Ishikawa (cell line): ENCODE measurements around the gene MYRIP.

Experiments used
- CEBPB ChIP-seq: IDR thresholded peaks from 2 replicates; pipeline ENCODE4 v1.6.1; 2012
- CREB1 ChIP-seq: IDR thresholded peaks from 2 replicates; pipeline ENCODE4 v1.6.1; 2012; ENCODE audit warnings: low read depth
- EGR1 ChIP-seq: IDR thresholded peaks from 2 replicates; pipeline ENCODE4 v1.6.1; 2012
- EP300 ChIP-seq: IDR thresholded peaks from 2 replicates; pipeline ENCODE4 v1.6.1; 2012; ENCODE audit warnings: borderline replicate concordance
- FOXM1 ChIP-seq: IDR thresholded peaks from 2 replicates; pipeline ENCODE4 v1.6.1; 2012; ENCODE audit warnings: low read depth, borderline replicate concordance
- MAX ChIP-seq: IDR thresholded peaks from 2 replicates; pipeline ENCODE4 v1.6.1; 2012
- NFIC ChIP-seq: IDR thresholded peaks from 2 replicates; pipeline ENCODE4 v1.6.1; 2012
- RAD21 ChIP-seq: IDR thresholded peaks from 2 replicates; pipeline ENCODE4 v1.6.1; 2012; ENCODE audit warnings: low read depth
- REST ChIP-seq: IDR thresholded peaks from 2 replicates; pipeline ENCODE4 v1.6.1; 2012; ENCODE audit warnings: low read depth, mild to moderate bottlenecking
- TAF1 ChIP-seq: IDR thresholded peaks from 2 replicates; pipeline ENCODE4 v1.6.1; 2012; ENCODE audit warnings: low read depth, mild to moderate bottlenecking
- TCF12 ChIP-seq: IDR thresholded peaks from 2 replicates; pipeline ENCODE4 v1.6.1; 2012; ENCODE audit warnings: low read depth
- TEAD4 ChIP-seq: IDR thresholded peaks from 2 replicates; pipeline ENCODE4 v1.6.1; 2012
- USF1 ChIP-seq: IDR thresholded peaks from 2 replicates; pipeline ENCODE4 v1.6.1; 2012
- YY1 ChIP-seq: IDR thresholded peaks from 2 replicates; pipeline ENCODE4 v1.6.1; 2012; ENCODE audit warnings: low read depth
- ZBTB7A ChIP-seq: IDR thresholded peaks from 2 replicates; pipeline ENCODE4 v1.6.1; 2012; ENCODE audit warnings: low read depth

The MYRIP gene

GRCh38 chr3:40152482-40153133 is 343.2 kb downstream of the MYRIP start:
- no peak for TF ChIP-seq YY1
- no peak for TF ChIP-seq REST
- TF ChIP-seq ZBTB7A, result no peak
- TF ChIP-seq USF1, result no peak
- no peak for TF ChIP-seq RAD21
- no peak for TF ChIP-seq NFIC
- no peak for TF ChIP-seq CREB1
- TF ChIP-seq TEAD4, result no peak
- no peak for TF ChIP-seq MAX

- TF ChIP-seq RAD21, result no peak
These were observed 351.5 kb downstream of the MYRIP start for GRCh38 chr3:40160933-40161332.

- TF ChIP-seq CEBPB, result no peak
- TF ChIP-seq TAF1, result no peak
- TF ChIP-seq REST, result no peak
- TF ChIP-seq RAD21, result no peak
- TF ChIP-seq CREB1, result no peak
- TF ChIP-seq ZBTB7A, result no peak
- TF ChIP-seq EP300, result no peak
- TF ChIP-seq TEAD4, result no peak
- no peak for TF ChIP-seq MAX
- TF ChIP-seq FOXM1, result no peak
- TF ChIP-seq EGR1, result no peak
- TF ChIP-seq TCF12, result no peak
- no peak for TF ChIP-seq USF1
- TF ChIP-seq YY1, result no peak
- TF ChIP-seq NFIC, result no peak
These were observed 353.2 kb downstream of the MYRIP start for GRCh38 chr3:40162616-40163015.

GRCh38 chr3:40166997-40167396 is 357.6 kb downstream of the MYRIP start:
- TF ChIP-seq REST (no peak), RAD21 (no peak), CEBPB (no peak), ZBTB7A (no peak), NFIC (no peak), EGR1 (no peak), TEAD4 (no peak), TCF12 (no peak), TAF1 (no peak)

- TF ChIP-seq TAF1 (no peak), TEAD4 (no peak), FOXM1 (no peak), EP300 (no peak), CREB1 (no peak), EGR1 (no peak), YY1 (no peak), RAD21 (no peak), REST (no peak), ZBTB7A (no peak), NFIC (no peak), CEBPB (no peak)
These were observed 358.5 kb downstream of the MYRIP start for GRCh38 chr3:40167958-40168357.
